Measurements from ENCODE around the gene EEF1A1. TPM values are rescaled to one million over a fixed set of nuclear protein-coding genes. Genes with fewer than 3 reads are reported as not detected.
"Not testable (repeated sequence)": the region's sequence is repeated elsewhere in the genome, so short reads cannot be mapped to it uniquely, and the experiment has no call there.

Gene EEF1A1
- total RNA-seq, result 25,091 and 26,411 TPM in 2 replicates

DNA sequence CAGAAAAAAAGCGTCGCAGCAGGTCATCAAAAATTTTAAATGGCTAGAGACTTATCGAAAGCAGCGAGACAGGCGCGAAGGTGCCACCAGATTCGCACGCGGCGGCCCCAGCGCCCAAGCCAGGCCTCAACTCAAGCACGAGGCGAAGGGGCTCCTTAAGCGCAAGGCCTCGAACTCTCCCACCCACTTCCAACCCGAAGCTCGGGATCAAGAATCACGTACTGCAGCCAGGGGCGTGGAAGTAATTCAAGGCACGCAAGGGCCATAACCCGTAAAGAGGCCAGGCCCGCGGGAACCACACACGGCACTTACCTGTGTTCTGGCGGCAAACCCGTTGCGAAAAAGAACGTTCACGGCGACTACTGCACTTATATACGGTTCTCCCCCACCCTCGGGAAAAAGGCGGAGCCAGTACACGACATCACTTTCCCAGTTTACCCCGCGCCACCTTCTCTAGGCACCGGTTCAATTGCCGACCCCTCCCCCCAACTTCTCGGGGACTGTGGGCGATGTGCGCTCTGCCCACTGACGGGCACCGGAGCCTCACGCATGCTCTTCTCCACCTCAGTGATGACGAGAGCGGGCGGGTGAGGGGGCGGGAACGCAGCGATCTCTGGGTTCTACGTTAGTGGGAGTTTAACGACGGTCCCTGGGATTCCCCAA is at the start of gene EEF1A1:
Gene EEF1A1, minus strand, starts transcription at position 345 of the 663 bp plus-strand sequence. CDS start 1,006 bp downstream, outside the sequence.
- DNase-seq (ENCODE audit: low read depth), result peak; percentile 97

DNA sequence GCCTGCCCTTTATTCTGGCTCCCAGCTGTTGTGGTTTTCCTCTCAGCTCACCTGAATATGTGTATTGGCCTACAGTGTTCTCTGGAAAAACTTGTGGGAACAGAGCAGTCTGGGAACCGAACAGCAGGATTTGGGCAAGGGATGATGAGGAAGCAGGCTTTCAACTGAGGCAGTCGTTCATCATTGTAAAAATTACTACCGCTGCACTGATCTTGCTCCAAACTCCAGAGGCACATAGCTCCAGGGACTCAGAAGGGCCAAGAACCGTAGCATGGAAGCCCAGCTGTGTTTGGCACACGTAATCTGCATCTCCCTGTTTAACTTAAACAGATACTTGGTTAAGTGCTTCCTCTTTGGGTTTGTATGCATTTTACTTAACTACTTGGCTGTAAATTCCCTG is 48.3 kb upstream of the EEF1A1 start:
- no peak for DNase-seq (ENCODE audit: low read depth)

DNA sequence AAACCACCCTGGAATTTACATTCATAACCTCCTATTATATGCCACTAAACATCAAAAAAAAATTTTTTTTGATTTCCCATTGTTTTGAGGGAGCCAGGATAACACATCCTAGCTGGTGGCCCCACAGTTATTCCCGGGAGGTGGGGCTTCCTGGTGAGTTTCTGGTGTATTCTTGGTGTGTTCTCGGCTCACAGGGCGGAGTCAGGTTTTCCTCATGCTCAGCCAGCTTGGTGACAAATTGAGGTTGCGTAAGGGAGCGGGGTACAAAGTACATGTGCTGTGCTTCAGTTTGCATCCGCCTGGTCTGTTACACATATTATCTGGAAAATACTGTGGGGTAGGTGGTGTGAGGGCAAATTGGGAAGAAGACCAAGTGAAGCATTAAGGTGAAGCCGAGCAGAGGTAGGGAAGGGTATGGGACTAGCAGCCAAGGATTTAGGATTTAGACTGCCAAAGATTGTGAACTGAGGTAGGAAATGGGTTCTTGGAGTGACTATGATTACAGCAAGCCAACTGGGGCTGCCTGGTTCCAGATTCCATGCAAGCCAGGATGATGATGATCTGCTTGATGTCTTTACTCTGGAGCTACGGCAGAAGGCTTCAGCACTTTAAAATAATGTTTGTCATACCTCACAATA is 46.2 kb upstream of the EEF1A1 start:
- peak; percentile 91 for DNase-seq (ENCODE audit: low read depth)

DNA sequence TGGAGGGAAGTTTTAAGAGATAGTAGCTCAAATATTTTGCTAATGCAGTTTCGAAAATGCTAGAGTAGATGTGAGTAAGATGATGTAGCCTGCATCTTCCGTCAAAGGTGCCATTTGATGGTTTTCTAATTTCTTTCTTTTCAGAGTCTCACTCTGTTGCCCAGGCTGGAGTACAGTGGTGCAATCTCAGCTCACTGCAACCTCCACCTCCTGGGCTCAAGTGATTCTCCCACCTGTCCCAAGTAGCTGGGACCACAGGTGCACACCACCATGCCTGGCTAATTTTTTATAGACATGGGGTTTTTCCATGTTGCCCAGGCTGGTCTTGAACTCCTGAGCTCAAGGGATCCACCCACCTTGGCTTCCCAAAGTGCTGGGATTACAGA is 45.6 kb upstream of the EEF1A1 start:
- DNase-seq (ENCODE audit: low read depth), result not testable (repeated sequence)

DNA sequence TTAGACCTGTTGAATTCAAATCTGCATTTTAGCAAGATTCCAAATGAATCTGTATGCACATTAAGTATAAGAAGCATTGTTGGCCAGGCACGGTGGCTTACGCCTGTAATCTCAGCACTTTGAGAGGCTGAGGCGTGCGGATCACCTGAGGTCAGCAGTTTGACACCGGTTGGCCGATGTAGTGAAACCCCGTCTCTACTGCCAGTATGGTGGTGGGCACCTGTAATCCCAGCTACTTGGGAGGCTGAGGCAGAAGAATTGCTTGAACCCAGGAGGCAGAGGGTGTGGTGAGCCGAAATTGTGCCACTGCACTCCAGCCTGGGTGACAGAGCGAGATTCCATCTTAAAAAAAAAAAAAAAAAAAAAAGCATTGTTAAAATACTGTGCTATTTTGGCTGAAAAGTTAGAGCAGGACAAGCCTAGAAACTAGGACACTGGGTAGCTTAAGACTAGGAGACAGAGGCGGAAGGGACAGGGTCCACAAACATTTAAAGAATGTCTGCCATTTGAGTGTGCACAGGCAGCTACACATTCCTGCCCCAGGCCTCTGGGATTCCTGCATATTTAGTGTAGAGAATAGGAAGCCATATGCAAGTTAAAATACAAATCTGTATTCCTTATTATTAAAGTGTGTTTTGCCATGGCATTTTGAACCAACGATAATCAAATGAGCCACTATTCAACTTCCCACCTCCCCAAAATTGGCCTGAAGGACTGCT is 45.1 kb upstream of the EEF1A1 start:
- DNase-seq (ENCODE audit: low read depth), result peak; percentile 78

DNA sequence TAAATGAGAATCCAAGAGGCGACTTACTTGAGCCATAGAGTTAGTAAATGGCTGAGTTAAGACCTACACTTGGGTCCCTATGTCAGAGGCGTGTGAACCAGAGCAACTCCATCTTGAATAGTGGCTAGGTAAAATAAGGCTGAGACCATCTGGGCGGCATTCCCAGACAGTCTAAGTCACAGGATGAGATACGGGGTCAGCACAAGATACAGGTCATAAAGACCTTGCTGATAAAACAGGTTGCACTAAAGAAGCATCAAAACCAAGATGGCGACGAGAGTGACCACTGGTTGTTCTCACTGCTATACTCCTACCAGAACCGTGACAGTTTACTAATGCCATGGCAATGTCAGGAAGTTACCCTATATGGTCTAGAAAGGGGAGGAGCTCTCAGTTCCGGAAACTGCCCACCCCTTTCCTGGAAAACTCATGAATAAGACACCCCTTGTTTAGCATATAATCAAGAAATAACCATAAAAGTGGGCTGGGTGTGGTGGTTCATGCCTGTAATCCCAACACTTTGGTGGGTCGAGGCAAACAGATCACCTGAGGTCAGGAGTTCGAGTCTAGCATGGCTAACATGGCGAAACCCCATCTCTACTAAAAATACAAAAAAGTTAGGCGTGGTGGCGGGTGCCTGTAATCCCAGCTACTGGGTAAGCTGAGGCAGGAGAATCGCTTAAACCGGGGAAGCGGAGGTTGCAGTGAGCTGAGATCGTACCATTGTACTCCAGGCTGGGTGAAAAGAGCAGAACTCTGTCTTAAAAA is 43.9 kb upstream of the EEF1A1 start:
- DNase-seq (ENCODE audit: low read depth), result no peak

DNA sequence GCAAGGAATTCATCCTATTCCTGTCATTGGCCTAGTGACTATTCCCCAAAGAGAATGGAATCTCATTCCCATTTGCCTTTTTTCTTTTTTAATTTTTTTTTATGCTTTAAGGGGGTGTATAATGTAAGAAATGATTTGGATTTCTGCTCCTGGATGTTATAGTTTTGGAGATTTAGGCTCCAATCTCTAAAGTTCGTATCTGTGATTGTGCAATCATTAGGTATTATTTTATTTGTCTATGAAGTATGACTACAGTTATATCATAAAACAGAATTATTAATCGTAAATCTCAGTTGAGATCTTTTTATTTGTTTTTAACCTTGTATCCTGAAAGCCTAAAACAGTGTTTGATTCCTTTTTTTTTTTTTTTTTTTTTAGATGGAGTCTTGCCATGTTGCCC is 41.7 kb upstream of the EEF1A1 start:
- DNase-seq (ENCODE audit: low read depth), result no peak

DNA sequence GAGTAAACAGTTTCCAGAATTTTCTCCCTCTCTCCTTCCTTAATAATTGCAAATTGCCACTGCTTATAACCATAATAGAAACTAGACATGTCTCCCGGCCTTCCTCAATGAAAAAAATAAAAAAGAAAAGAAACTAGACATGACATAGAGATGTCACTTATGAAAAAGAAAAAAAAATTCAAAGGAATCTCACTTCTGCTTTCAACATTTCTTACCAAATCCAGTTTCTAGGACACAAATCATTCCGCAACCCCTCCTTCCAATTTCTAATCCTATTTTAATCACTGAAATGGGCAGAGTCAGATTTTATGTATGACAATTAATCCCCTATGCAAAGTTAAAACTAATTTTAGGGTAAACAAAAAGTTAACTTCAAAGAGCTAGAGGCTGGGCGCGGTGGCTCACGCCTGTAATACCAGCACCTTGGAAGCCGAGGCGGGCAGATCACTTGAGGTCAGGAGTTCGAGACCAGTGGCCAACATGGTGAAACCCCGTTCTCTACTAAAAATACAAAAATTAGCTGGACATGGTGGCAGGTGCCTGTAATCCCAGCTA is 40.1 kb upstream of the EEF1A1 start:
- DNase-seq (ENCODE audit: low read depth), result no peak

DNA sequence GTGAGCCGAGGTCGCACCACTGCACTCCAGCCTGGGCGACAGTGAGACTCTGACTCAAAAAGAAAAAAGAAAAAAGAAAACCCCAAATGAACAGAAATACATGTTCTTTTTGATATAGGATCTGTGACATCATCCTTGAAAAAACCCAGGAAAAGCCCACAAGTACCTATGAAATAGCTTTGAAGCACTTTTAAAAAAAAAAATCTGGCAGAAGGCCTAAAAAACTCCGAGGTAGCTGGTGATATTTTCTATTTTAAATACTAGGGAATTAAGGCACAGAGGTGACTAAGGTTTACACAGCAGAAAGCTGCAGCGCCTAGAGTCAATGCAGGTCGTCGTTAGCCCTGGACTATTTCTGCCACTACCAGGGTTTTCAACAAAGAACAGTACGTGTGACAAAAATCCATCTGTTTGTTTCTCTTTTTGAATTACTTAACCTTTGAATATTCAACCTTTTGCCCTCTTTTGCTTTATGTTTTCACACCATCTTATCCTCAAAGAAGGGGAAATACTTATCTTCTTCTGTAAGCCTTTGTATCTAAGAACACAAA is 39.4 kb upstream of the EEF1A1 start:
- DNase-seq (ENCODE audit: low read depth), result no peak

DNA sequence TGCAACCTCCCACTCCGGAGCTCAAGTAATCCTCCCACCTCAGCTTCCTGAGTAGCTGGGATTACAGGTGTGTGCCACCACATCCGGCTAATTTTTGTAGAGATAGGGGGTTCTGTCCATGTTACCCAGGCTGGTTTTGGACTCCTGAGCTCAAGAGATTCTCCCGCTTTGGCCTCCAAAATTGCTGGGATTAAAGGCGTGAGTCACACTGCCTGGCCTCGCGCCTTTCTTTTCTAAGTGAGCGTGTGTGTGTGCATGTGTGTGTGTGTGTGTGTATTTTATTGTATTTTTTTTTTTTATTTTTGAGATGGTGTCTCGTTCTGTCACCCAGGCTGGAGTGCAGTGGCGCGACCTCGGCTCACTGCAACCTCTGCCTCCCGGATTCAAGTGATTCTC is 38.6 kb upstream of the EEF1A1 start:
- not testable (repeated sequence) for DNase-seq (ENCODE audit: low read depth)

DNA sequence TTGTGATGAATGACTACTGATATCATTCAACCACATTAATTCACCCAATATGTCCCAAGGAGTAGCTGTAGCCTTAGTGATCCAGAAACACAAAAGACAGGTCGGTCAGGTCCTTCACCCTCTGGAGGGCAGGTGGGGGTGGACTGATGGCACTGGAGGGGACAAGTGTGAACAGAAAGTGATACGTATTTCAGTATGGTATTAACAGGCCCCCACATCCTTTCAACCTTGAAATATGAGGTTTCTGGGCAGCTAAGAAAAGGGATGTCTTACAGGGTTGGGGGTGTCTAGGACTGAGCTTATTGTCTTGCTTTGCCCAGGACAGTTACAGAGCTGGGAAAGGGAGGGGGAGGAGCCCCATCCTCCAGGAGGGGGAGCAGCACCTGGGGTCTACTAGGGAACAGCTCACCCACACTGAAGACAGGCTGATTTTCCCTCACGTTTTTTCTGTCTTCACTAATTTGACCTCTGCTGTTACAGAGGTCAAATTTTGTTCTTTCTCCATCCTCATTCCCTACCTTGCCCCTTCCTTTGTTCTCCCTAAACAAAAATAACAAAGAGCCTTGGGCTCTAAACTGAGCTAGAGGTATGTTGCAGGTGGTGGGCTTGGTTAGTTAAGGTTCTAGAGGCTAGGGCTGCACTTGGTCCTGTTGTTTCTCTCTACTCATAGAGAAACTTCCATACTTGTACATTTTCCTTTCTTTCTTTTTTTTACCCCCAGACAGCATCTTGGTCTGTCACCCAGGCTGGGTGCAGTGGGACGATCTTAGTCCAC is 38.0 kb upstream of the EEF1A1 start:
- DNase-seq (ENCODE audit: low read depth), result no peak

DNA sequence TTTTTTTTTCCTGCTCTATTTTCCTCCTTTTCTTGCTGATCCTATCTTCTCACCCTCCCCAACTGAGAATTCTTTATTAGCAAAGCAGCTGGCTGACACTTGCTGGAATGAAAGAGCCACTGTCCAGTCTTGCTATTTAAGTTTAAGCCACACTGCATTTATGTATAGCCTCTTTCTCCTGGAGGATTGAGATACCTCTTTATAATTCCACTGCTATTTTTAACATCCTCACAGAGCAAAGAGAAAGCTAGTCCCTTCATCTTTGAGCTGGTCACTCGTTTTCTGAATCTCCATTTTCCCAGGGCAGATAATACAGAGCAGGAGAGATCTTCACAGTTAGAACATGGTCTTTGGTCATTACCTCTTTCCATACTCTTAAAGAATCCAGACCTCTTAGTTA is 36.0 kb upstream of the EEF1A1 start:
- DNase-seq (ENCODE audit: low read depth), result no peak

DNA sequence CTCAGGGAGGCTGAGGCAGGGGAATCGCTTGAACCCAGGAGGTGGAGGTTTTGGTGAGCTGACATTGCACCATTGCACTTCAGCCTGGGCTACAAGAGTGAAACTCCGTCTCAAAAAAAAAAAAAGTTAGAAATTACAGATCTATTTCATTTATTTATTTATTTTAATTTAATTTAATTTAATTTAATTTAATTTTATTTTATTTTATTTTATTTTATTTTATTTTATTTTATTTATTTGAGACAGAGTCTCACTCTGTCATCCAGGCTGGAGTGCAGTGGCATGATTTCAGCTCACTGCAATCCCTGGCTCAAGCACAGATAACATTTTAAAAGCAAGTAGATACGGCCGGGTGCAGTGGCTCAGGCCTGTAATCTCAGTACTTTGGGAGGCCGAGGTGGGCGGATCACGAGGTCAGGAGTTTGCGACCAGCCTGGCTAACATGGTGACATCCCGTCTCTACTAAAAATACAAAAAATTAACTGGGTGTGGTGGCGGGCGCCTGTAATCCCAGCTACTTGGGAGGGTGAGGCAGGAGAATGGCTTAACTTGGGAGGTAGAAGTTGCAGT is 34.6 kb upstream of the EEF1A1 start:
- not testable (repeated sequence) for DNase-seq (ENCODE audit: low read depth)

DNA sequence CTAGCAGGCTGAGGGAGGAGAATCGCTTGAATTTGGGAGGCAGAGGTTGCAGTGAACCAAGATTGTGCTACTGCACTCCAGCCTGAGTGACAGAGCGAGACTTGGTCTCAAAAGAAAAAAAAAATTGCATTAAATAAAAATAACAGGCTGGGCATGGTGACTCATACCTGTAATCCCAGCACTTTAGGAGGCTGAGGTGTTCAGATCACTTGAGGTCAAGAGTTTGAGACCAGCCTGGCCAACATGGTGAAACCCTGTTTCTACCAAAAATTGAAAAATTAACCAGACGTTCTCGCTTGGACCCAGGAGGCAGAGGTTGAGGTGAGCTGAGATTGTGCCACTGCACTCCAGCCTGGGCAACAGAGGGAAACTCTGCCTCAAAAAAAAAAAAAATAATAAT is 30.3 kb upstream of the EEF1A1 start:
- not testable (repeated sequence) for DNase-seq (ENCODE audit: low read depth)

DNA sequence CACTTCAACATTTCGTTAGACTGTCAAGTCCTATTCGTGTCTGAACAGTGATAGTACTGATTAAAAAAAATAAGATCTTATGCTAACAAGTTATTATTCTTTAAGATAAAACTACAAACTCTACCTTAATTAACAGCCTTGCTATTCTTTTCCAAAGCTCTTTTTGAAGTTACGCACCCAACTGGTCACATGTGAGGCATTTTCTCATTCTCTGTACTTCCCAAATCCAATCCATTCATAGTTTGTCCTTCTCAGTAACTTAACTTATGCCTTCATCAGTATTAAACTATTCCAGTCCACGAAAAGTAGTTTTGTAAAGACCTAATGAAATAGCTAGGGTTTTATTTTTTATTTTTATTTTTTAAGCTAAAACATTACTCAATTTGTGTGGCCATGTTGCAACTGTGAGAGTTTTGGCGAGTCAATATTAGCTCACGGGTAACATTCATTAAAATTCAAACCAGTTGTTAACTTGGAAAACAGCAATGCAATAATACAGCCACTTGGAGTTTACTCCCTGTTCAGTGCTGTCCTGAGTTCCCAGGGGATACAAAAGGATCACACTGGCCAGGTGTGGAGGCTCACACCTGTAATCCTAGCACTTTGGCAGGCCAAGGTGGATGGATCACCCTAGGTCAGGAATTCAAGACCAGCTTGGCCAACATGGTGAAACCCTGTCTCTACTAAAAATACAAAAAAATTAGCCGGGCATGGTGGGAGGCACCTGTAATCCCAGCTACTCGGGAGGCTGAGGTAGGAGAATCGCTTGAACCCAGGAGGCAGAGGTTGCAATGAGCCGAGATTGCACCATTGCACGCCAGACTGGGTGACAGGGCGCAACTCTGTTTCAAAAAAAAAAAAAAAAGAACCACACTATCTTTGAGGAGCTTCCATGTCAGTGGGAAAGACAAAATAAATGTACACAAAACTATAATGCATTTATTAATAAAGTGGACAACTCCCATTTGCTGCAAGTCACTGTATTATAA is 27.9 kb upstream of the EEF1A1 start:
- DNase-seq (ENCODE audit: low read depth), result peak; percentile 32

DNA sequence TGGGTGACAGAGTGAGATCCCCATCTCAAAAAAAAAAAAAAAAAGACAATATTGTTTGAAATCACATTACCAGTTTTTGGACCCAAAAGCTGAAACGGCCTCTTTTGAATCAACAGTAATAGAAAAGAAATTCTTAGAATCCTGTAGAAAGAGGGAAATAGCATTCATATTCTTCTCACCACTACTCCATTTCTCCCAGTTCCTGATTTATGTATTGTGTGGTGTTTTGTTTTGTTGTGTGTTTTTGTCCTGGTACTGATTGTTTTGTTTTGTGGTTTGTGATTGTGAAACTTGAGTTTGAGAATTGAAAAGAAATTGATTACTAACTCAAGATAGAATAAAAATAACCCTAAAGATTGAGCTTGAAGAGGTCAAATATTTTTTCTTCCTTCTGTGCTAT is 26.2 kb upstream of the EEF1A1 start:
- no peak for DNase-seq (ENCODE audit: low read depth)

DNA sequence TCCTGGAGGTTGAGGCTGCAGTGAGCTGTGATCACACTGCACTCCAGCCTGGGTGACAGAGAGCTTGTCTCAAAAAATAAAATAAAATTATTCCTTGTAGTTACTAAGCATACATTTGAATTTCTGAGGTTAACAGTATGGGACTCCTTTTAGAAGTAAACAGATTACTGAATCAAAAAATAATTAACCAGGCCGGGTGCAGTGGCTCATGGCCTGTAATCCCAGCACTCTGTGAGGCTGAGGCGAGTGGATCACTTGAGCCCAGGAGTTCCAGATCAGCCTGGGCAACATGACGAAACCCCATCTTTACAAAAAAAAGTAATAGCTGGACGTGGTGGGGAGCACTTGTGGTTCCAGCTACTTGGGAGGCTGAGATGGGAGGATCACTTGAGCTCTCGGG is 22.1 kb upstream of the EEF1A1 start:
- DNase-seq (ENCODE audit: low read depth), result peak; percentile 62

DNA sequence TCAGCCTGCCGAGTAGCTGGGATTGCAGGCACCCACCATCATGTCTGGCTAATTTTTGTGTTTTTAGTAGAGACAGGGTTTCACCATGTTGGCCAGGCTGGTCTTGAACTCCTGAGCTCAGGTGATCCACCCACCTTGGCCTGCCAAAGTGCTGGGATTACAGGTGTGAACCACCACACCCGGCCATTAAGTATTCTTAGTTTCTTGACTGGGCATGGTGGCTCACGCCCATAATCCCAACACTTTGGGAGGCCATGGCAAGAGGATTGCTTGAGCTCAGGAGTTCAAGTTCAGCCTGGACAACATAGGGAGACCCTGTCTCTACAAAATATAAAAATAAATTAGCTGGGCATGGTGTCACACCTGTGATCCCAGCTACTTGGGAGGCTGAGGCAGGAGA is 21.6 kb upstream of the EEF1A1 start:
- not testable (repeated sequence) for DNase-seq (ENCODE audit: low read depth)

DNA sequence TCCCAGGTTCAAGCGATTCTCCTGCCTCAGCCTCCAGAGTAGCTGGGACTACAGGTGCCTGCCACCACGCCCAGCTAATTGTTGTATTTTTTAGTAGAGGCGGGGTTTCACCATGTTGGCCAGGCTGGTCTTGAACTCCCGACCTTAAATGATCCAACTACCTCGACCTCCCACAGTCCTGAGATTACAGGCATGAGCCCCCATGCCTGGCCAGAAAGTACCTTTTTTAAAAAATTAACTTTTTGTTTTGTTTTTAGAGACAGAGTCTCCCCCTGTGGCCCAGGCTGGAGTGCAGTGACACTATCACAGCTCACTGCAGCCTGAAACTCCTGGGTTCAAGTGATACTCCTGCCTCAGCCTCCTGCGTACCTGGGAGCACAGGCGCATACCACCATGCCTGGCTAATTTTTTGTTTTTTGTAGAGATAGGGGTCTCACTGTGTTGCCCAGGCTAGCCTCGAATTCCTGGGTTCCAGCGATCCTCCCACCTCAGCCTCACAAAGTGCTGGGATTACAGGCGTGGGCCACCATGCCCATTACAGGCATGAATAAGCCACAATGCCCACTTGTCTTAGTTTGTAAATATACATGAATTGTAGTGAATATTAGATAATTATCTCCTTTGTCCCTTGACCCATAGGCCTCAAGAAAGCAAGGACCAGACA is 17.4 kb upstream of the EEF1A1 start:
- DNase-seq (ENCODE audit: low read depth), result no peak
